CD4-positive, alpha-beta T cell treated with Interleukin-6 for 4 hours (primary cell): ENCODE data around the gene PRDX5.

Source experiments
- DNase-seq: peaks from one replicate; pipeline ENCODE4 v3.0.0-alpha.2; 2020; ENCODE audit warnings: mixed read lengths

Gene PRDX5

DNA sequence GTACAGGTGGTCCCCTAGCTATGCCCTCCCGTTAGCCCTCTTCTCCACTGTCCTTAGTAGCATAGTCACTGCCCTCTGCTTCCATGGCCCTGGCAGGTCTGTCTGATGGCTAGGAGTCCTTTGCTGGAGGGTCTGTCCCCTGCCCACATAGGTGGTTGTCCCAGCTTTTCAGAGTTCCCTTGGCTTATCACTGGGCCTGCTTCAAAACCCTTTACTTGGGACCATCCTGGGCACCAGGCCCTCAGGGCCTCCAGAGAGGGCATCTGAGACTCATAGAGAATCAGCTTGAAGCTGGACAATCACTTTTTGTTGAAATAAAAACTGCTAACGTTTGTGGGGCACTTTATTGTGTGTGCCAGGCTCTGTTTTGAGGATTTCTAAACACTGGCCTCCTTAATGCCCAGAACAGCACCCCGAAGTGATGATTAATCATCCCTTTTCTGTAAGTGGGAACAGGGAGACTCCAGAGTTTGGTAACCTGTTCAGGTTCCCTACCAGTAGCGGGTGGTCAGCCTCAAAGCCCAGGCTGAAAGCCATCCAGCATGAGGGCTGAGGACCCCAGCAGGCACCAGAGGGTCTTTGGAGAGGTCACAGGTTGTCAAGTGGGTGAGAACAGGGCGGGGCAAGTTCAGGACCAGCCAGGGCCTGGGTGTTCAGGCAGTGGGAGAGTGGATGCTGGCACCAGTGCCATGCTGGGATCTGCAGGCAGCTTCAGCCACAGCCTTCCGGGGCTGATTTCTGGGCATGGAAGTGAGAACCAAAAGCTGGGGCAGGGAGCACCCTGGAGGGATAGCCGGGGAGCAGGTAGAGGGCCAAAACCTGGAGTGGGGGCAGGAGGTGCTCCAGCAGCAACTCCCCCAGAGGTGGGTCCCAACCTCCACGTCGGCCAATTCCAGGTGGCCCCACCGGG lies 27.3 kb upstream of the PRDX5 start:
- no peak for DNase-seq

DNA sequence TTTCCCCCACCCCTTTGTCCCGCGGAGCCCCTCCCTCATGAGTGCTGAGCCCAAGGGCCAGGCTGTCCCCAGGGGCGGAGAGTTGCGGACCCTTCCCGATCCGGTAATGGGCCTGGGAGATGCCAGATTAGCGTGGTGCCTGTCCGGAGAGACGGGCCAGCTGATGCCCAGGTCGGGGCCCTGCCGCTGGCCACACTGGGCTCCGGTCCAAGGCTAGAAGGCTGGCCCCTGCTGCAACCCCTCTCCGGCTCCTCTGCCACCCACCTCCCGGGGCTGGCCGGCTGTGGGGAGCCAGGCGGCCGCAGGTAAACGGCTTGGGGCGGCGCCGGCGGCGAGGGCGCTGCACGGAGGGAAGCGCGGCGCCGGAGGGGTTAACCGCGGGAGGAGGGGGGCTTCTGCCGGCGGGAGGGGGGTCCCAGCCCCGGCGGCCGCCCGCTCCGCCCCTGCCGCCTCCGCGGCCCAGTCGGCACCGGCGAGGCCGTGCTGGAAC lies 26.6 kb upstream of the PRDX5 start, which contains the start of gene KCNK4:
Gene KCNK4 (plus strand): TSS at position 41 of the 490 bp plus-strand sequence. CDS start 1,717 bp downstream, outside the sequence.
- DNase-seq = no peak

DNA sequence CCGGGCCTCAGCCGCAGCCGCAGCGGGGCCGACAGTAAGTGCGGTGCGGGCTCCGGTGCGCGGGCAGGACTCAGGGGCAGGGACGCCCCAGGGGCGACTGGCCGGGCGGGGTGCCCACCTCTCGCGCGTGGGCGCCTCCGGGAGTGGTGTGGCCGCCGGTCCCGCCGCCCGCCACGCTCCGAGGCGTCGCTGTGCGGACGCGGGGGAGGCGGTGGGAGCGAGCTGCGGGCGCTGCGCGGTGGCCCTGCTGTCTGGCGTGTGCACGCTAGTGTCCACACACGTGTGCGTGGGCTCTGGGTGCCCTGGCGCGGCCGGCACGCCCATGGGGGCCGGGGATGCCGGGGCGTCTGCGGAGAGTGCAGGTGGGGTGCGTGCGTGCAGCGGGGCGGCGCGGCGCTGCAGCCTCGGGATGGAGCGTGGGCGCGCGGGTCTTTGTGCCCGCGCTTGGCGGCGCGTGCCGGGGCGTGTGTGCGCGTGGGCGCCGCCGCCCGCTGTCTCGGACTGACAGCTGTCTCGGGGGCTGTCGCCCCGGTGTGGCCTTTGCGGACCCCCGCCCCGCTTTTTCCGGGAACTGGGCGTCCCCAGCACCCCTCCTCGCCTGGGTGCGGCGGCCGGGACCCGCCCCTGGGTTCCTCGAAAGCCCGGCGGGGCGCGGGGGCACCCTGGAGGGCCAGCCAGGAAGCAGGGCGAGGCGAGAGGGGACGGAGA lies 26.0 kb upstream of the PRDX5 start:
- no peak for DNase-seq

DNA sequence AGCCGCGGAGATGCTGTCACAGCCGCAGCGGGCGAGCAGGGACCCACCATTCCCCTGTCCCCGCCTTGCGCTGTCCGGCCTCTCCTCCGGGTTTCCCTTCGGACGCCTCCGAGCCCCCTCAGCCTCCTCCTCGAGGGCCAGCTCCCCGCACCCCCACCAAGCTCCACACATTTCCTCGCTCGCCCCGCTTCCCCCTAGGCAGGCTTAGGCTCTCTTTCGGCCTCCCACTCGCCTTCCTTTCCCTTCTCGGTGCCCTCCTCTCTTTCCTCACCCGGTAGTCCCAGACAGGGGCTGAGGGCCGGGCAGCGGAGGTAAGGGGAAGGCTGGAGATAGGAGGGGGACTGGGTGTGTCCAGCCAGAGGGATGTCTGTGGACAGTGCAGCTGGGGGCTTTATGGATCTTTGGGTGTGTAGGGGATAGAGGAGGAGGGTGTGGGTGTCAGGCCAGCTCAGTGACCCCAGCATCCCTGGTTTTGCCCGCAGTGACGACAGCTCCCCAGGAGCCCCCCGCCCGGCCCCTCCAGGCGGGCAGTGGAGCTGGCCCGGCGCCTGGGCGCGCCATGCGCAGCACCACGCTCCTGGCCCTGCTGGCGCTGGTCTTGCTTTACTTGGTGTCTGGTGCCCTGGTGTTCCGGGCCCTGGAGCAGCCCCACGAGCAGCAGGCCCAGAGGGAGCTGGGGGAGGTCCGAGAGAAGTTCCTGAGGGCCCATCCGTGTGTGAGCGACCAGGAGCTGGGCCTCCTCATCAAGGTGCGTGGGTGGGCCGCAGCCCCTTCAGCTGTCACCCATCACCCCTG lies 25.3 kb upstream of the PRDX5 start:
- no peak for DNase-seq

DNA sequence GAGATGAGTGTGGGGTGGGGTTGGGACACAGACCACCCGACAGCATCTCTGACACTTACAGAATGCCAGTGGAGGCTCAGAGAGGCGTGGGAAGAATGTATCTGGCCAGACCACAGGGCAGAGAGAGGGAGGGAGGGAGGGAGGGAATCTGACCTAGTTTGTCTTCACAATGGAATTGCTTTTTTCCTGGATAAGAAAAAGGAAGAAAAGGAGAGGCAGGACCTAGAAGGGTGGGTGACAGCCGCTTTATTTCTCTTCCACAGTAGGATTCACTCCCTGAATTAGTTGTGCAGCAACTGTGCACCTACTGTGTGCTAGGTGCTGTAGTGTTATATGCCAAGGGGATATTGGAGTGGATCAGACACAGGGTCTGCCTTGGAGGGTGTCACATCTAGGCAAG lies 23.1 kb upstream of the PRDX5 start:
- DNase-seq = no peak

DNA sequence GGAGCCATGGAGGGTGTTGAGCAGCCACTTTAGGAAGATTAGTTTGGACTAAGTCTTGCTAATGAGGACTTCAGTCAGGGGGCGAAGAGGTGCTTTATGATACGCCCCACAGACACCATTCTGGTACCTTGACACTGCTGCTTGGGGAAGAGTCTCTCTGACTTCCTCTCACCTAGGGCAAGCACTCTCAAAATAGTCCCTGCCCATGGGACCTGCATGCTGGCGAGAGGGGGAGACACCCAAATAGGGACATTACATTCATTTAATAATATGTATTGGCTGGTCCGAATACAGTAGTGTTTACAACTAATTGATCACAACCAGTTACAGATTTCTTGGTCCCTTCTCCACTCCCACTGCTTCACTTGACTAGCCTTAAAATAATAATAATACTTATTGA lies 22.2 kb upstream of the PRDX5 start:
- DNase-seq = no peak

DNA sequence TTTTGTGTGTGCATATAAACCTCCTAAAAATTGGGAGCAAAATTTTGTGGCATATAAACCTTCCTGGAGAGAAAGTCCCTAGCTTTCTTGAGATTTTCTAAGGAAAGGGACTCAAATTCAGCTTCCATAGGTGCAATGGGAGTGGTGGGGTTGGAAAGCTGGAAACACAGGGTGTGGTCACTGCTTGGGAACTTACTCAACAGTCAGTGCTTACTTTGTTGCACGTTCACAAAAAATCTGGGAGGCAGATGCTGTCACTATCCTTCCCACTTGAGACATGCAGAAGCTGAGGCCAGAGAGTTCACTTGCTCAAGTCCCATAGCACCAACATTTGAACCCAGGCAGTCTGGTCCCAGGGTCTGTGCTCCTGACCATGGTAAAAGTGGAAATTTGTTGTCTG lies 21.7 kb upstream of the PRDX5 start:
- no peak for DNase-seq

DNA sequence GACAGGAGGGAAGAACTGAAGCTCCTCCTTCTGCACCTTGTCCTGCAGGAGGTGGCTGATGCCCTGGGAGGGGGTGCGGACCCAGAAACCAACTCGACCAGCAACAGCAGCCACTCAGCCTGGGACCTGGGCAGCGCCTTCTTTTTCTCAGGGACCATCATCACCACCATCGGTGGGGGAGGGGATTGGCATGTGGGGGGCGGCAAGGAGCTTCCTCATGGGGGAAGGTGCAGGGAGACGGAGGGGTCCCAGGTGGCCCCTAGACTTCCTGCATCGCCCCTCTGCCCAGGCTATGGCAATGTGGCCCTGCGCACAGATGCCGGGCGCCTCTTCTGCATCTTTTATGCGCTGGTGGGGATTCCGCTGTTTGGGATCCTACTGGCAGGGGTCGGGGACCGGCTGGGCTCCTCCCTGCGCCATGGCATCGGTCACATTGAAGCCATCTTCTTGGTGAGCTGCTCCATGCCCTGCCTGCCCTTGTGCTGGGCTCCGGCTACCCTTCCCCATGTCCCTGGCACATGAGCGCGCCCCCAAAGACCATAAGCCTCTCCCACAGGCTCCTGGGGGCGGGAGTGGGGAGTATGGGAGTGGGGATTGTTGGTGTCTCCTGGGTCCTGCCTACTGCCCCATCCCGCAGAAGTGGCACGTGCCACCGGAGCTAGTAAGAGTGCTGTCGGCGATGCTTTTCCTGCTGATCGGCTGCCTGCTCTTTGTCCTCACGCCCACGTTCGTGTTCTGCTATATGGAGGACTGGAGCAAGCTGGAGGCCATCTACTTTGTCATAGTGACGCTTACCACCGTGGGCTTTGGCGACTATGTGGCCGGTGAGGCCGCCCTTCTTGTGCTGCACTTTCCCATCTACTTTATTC lies 20.9 kb upstream of the PRDX5 start:
- DNase-seq = no peak

DNA sequence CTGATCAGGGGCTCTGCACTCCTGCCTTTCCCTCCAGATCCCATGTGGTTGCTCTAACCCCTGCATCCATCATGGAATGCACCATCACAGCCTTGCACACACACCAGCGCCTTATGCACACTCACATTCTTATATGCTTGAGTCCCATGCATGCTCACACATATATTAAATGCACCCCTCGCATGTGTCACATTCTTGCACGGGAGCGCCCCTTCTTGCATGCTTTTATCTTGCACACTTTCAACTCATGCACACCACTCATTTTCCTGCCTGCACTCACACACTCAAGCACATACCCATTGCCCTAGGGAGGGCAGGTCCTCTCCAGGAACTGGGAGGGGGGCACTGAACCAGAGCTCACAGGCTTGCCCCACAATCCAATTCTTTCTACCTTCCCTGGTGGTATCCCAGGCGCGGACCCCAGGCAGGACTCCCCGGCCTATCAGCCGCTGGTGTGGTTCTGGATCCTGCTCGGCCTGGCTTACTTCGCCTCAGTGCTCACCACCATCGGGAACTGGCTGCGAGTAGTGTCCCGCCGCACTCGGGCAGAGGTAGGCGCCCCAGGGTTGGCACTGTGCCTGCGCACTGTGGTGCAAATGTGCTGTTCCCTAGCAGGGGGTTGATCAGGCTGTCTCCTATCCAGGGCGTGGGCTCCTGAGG lies 20.1 kb upstream of the PRDX5 start:
- no peak for DNase-seq

DNA sequence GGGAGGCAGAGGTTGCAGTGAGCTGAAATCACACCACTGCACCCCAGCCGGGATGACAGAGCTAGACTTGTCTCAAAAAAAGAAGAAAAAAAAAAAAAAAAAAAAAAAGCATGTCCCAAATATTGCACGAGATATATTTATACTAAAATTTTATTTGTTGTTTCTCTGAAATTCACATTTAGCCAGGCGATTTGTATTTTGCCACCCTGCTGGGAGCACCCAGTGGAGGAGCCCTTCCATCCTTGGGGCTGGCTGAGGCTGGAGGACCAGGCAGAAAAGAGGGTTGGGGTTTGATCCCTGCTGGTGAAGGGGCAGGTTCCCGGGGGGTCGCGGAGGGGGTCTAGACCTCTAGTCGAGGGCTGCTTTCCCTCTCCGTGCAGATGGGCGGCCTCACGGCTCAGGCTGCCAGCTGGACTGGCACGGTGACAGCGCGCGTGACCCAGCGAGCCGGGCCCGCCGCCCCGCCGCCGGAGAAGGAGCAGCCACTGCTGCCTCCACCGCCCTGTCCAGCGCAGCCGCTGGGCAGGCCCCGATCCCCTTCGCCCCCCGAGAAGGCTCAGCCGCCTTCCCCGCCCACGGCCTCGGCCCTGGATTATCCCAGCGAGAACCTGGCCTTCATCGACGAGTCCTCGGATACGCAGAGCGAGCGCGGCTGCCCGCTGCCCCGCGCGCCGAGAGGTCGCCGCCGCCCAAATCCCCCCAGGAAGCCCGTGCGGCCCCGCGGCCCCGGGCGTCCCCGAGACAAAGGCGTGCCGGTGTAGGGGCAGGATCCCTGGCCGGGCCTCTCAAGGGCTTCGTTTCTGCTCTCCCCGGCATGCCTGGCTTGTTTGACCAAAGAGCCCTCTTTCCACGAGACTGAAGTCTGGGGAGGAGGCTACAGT lies 18.7 kb upstream of the PRDX5 start:
- DNase-seq = no peak

DNA sequence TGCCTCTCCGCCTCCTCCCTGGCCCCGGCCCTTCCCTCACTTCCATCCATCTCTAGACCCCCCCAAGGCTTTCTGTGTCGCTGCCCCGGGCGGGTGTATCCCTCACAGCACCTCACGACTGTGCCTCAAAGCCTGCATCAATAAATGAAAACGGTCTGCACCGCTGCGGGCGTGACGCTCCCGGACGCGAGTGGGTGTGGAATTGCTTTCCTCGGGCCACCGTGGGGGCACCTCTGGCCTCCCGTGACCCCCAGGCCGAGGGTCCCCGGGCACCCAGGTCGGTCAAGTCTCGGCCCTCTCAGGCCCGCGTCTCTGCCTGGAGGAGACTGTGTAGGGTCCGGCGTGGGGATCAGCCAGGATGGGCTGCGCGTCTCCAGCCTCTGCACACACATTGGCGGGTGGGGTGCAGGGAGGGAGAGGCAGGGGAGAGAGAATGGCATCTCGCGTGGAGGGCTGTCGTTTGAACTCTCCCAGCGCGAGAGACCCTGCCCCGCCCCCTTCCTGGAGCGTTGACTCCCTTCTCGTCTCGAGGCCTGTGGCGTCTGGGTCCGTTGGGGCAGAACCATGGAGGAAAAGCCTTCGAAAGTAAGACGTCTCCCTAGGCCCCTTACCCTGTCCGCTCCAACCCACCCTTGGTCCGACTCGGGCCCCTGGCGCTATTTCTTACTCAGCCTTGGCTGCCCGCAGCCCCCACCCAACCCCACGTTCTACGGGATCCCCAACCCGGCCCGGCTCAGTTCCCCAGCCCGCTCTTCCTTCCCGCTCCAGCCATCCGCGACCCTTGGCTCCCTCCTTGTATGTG lies 17.9 kb upstream of the PRDX5 start, which contains the start of gene CATSPERZ:
Gene CATSPERZ (plus strand): TSS at position 512 of the 802 bp plus-strand sequence. CDS start 53 bp downstream, at position 565.
- peak; percentile 50 for DNase-seq

DNA sequence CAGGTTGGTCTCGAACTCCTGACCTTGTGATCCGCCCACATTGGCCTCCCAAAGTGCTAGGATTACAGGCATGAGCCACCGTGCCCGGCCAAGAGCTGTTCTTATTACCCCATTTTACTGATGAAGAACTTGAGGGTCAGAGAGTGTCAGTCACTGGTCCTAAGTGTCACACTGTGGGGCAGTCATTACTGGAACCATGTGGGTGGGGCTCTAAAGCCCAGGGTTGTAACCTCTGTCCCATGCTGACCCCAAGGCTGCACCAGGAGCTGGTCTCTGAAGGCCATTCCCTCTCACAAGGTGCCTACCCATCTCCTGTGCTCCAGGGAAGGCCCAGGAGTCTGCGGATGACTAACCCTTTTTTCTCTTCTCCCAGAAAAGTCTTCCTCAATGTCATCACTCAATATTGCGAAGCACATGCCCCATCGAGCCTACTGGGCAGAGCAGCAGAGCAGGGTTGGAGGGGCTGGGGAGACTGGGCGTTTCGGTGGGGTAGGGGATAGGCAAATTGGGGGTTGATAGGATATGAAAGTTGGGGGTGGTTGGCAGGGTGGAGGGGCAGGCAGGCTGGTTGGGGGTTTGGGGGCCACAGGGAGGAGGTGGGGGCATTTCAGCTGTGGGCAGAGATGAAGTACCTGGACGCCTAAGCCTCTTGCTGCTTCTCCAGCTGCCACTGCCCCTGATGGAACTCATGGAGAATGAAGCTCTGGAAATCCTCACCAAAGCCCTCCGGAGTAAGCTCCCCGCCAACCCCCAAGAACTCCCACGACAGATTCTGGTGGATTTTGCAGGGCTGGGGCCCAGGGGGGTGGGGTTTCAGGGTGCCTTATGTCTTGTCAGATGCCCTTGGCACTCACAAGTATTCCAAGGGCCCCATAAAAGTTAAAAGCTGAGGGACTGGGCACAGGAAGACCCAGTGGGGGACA lies 14.6 kb upstream of the PRDX5 start:
- no peak for DNase-seq

DNA sequence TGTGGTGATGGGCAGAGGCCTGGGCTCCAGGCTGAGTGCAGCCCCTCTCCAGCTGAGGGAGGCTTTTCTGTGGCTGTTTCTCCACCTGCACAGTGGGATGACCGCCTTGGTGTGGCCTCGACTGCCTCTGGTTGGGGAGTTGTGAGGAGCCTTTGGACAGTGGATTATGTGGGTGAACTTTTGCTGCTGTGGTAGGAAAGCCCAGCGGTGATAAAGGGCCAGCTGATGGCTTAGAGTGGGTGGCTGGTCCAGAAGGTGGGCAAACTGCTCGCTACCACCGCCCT lies 13.9 kb upstream of the PRDX5 start:
- no peak for DNase-seq

DNA sequence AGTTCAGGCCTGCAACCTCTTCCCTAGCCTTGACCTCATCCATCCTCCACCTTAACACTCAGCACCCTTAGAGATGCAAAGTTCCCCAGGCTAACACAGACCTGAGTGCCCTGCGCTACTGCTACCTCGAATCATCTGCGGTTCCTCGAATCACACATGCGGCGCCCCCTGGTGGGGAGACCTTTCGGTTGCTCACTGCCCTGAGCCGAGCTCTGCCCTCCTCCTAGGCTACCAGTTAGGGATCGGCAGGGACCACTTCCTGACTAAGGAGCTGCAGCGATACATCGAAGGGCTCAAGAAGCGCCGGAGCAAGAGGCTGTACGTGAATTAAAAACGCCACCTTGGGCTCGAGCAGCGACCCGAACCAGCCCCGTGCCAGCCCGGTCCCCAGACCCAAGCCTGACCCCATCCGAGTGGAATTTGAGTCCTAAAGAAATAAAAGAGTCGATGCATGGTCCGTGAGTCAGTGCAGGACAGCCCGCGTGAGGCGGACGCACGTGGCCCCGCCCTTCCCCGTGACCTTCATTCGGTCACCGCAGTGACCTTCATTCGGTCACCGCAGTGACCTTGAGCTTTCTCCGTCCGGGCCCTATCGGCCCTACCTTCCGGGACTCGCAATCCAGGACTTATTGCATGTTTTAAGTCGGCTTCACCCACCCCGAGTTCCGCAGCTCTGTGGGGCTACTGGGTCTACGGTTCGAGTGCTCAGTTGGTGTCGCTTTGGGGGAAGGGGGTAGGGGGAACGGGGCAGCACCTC lies 13.4 kb upstream of the PRDX5 start:
- peak; percentile 97 for DNase-seq

DNA sequence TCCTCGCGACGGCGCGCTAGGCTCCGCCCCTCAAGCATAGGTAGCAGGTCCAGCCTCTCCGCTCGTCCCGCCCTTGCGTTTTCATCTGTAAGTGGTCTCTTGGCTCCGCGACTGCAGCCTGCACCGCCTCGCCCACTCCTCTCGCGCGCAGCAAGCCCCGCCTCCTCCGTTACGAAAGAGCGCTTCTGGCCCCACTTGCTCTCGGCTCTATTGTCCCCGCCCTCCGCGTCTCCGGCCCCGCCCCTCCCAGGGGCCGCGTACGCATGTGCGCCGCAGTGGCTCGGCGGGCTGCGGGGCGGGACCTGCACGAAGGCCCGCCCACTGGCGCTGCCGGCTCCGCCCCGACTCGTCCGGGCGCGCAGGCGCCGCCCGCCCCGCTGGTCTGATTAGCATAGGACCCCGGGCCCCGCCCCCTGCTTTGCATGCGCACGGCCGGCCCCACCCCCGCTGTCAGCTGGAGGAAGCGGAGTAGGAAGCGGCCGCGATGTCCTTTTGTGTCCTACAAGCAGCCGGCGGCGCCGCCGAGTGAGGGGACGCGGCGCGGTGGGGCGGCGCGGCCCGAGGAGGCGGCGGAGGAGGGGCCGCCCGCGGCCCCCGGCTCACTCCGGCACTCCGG lies 12.7 kb upstream of the PRDX5 start, which contains the start of gene ESRRA:
Gene ESRRA (plus strand): TSS at position 450 of the 616 bp plus-strand sequence. CDS start 1,656 bp downstream, outside the sequence.
- peak; percentile 100 for DNase-seq

DNA sequence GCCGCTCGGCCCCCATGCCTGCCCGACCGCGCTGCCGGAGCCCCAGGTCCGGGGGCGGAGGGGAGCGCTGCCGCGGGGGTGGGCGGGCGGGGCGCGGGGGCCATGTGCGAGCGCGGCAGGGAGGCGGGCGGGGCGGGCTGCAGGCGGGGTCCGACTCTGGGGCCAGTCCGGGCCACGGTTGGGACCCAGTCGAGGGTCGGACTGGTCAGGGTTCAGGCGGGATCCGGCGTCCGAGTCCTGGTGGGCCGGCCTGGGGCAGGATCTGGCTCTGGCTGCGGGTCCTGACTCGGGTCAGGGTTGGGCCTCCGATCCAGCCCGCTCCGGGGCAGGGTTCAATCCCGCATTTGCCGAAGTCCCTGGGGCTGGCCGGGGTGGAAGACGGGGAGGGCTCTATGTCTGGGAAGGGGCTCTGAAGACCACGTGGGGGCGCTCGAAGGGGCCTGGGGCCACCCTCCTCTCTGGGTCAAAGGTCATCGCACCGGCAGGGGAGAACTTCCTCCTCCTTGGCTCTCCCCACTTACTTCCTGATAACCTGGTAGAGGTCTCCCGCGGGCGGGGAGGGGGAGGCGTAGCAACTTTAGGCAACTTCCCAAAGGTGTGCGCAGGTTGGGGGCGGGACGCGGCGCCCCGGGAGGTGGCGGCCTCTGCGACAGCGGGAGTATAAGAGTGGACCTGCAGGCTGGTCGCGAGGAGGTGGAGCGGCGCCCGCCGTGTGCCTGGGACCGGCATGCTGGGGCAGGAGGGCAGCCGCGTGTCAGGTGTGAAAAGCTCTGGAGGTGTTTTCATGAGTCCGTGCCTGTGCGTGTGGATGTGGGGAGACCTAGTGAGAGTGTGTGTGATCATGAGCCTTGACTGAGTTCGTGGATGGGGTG lies 12.0 kb upstream of the PRDX5 start:
- DNase-seq = peak; percentile 84
